Liver (tissue), 9 donors: ENCODE results near the gene PDLIM5. TPM values are rescaled to one million over a fixed set of nuclear protein-coding genes. Genes with fewer than 3 reads are reported as not detected.

Experiments used
- DNase-seq: peaks from one replicate; pipeline ENCODE4 v3.0.0-alpha.2; 2017; ENCODE audit warnings: low spot score
- H3K27ac ChIP-seq, 2 donors: one replicate each; pipeline ENCODE4 v1.7.0; 2013; ENCODE audit warnings: inconsistent platforms in 2 of 2, low read length in 2 of 2, control low read depth in 1 of 2, low read depth in 1 of 2, mild to moderate bottlenecking in 1 of 2
- H3K27me3 ChIP-seq, 4 donors: one replicate each; pipeline versions ENCODE4 v1.6.1 to v1.7.0; 2013; ENCODE audit warnings: low read length in 3 of 4, inconsistent platforms in 1 of 4, mild to moderate bottlenecking in 1 of 4, moderate library complexity in 1 of 4; ENCODE audit not compliant: control insufficient read depth in 4 of 4, insufficient read depth in 4 of 4
- H3K36me3 ChIP-seq, 4 donors: one replicate each; pipeline versions ENCODE4 v1.6.1 to v1.7.0; 2013; ENCODE audit warnings: low read length in 3 of 4, mild to moderate bottlenecking in 3 of 4, low read depth in 1 of 4, moderate library complexity in 1 of 4; ENCODE audit not compliant: control insufficient read depth in 4 of 4, insufficient read depth in 3 of 4
- H3K4me1 ChIP-seq, 4 donors: one replicate each; pipeline versions ENCODE4 v1.6.1 to v1.7.0; 2013; ENCODE audit warnings: low read length in 3 of 4, mild to moderate bottlenecking in 3 of 4, moderate library complexity in 1 of 4; ENCODE audit not compliant: control insufficient read depth in 4 of 4, insufficient read depth in 4 of 4
- H3K4me3 ChIP-seq, 3 donors: one replicate each; pipeline versions ENCODE4 v1.6.1 to v1.7.0; 2013; ENCODE audit warnings: low read length in 3 of 3, control low read depth in 1 of 3, low read depth in 1 of 3, mild to moderate bottlenecking in 1 of 3
- H3K9ac ChIP-seq, 2 donors: one replicate each; pipeline ENCODE4 v1.7.0; 2013; ENCODE audit warnings: low read length in 2 of 2, mild to moderate bottlenecking in 2 of 2, moderate library complexity in 2 of 2, control low read depth in 1 of 2, low read depth in 1 of 2
- H3K9me3 ChIP-seq, 4 donors: one replicate each; pipeline versions ENCODE4 v1.6.1 to v1.7.0; 2013; ENCODE audit warnings: low read length in 3 of 4; ENCODE audit not compliant: control insufficient read depth in 4 of 4
- ATF3 ChIP-seq: IDR thresholded peaks from 2 replicates; pipeline ENCODE4 v1.6.1; 2016; ENCODE audit warnings: antibody characterized with exemption
- CTCF ChIP-seq: fragments of 150-350 bp; IDR thresholded peaks from 2 replicates; pipeline ENCODE4 v1.5.1; 2017; ENCODE audit warnings: improper control_type of control experiment, low read depth, low read length; ENCODE audit not compliant: missing input control
- EGR1 ChIP-seq, 2 donors: IDR thresholded peaks; 2 replicates each; pipeline ENCODE4 v1.6.1; 2016 to 2018; ENCODE audit warnings: antibody characterized with exemption in 2 of 2, low read depth in 2 of 2
- FOXA1 ChIP-seq: IDR thresholded peaks from 2 replicates; pipeline ENCODE4 v1.6.1; 2016; ENCODE audit warnings: antibody characterized with exemption
- FOXA2 ChIP-seq: IDR thresholded peaks from 2 replicates; pipeline ENCODE4 v1.6.1; 2016; ENCODE audit warnings: antibody characterized with exemption
- GABPA ChIP-seq, 2 donors: IDR thresholded peaks in 1 of 2; conservative IDR thresholded peaks in 1 of 2; 2 replicates each; pipeline ENCODE4 v1.6.1; 2016; ENCODE audit warnings: antibody characterized with exemption in 2 of 2, mild to moderate bottlenecking in 1 of 2, moderate library complexity in 1 of 2
- HNF4A ChIP-seq, 2 donors: conservative IDR thresholded peaks; 2 replicates each; pipeline ENCODE4 v1.6.1; 2016; ENCODE audit warnings: antibody characterized with exemption in 2 of 2, mild to moderate bottlenecking in 2 of 2
- HNF4G ChIP-seq: IDR thresholded peaks from 2 replicates; pipeline ENCODE4 v1.6.1; 2016; ENCODE audit warnings: antibody characterized with exemption
- JUND ChIP-seq, 2 donors: IDR thresholded peaks; 2 replicates each; pipeline ENCODE4 v1.6.1; 2016; ENCODE audit warnings: antibody characterized with exemption in 2 of 2
- MAX ChIP-seq: IDR thresholded peaks from 2 replicates; pipeline ENCODE4 v1.6.1; 2016; ENCODE audit warnings: antibody characterized with exemption
- RAD21 ChIP-seq, 2 donors: IDR thresholded peaks; 2 replicates each; pipeline ENCODE4 v1.6.1; 2016; ENCODE audit warnings: antibody characterized with exemption in 2 of 2, mild to moderate bottlenecking in 2 of 2
- REST ChIP-seq: IDR thresholded peaks from 2 replicates; pipeline ENCODE4 v1.6.1; 2016; ENCODE audit warnings: antibody characterized with exemption, mild to moderate bottlenecking
- RXRA ChIP-seq, 2 donors: IDR thresholded peaks; 2 replicates each; pipeline ENCODE4 v1.6.1; 2017 to 2018; ENCODE audit warnings: antibody characterized with exemption in 2 of 2, mild to moderate bottlenecking in 1 of 2
- SP1 ChIP-seq: IDR thresholded peaks from 2 replicates; pipeline ENCODE4 v1.6.1; 2018; ENCODE audit warnings: antibody characterized with exemption, mild to moderate bottlenecking
- TAF1 ChIP-seq: conservative IDR thresholded peaks from 2 replicates; pipeline ENCODE4 v1.6.1; 2016; ENCODE audit warnings: antibody characterized with exemption, mild to moderate bottlenecking
- YY1 ChIP-seq: IDR thresholded peaks from 2 replicates; pipeline ENCODE4 v1.6.1; 2016; ENCODE audit warnings: antibody characterized with exemption, mild to moderate bottlenecking
- ZBTB33 ChIP-seq: IDR thresholded peaks from 2 replicates; pipeline ENCODE4 v1.6.1; 2016; ENCODE audit warnings: antibody characterized with exemption
- WGBS: extraction: QIAGEN DNeasy Blood & Tissue Kit; methylation state at CpG from one replicate; pipeline ENCODE4 v1.1.7; 2013; 5-methylcytosine and 5-hydroxymethylcytosine counted together
- polyA plus RNA-seq, 2 donors: library from polyadenylated mRNA; stranded (reverse) in 1 of 2; unstranded in 1 of 2; fragments of 200-250 nt in 1 of 2; fragments of >200 nt in 1 of 2; fragmentation: Nextera tagmentation in 1 of 2; extraction: Ambion mirVana in 1 of 2; gene quantifications; one replicate each; pipeline versions ENCODE4 v1.2.1 to v1.2.3, GENCODE V29; 2013 to 2015
- total RNA-seq, 2 donors: library from RNA; depleted of rRNA; stranded (reverse); fragments of >200 nt; gene quantifications; one replicate each; pipeline ENCODE4 v1.2.3, GENCODE V29; 2014
- donor health status: healthy.
- donor health status: healthy.
- donor health status: healthy.
- donor health status: healthy.
- donor health status: healthy.

The PDLIM5 gene
- total and polyA plus RNA-seq, 4 donors, result 19.1 to 114 (median 67.8) TPM

GRCh38 chr4:94447754-94448411 is 3.9 kb upstream of the PDLIM5 start:
- H3K9me3 ChIP-seq, result no peaks in the 10 kb centered on the region
- peaks cover 2 to 10% (median 6%) of the 10 kb centered on the region in 4 donors for H3K4me1 ChIP-seq
- no peaks in the 10 kb centered on the region for H3K27me3 ChIP-seq
- 78% methylated on average over 3 of the region's 3 CpGs for WGBS
- TF ChIP-seq HNF4A (conservative IDR thresholded peaks at IDR 0.05), result no peak
- no peak for TF ChIP-seq TAF1
- TF ChIP-seq RAD21 (IDR thresholded peaks at IDR 0.05), result no peak
- TF ChIP-seq GABPA (IDR thresholded peaks at IDR 0.05 in 1 of 2, conservative IDR thresholded peaks at IDR 0.05 in 1 of 2), result no peak
- TF ChIP-seq CTCF, result no peak
- TF ChIP-seq FOXA1, result no peak
- no peak for TF ChIP-seq RXRA (IDR thresholded peaks at IDR 0.05)
- no peak for TF ChIP-seq SP1
- TF ChIP-seq FOXA2, result no peak
- no peak for TF ChIP-seq MAX
- TF ChIP-seq REST, result no peak
- no peak for TF ChIP-seq YY1
- TF ChIP-seq ZBTB33, result no peak
- no peak for TF ChIP-seq EGR1 (IDR thresholded peaks at IDR 0.05; ENCODE audit: low read depth in 2 of 2)
- TF ChIP-seq HNF4G, result no peak
- no peak for TF ChIP-seq ATF3
- TF ChIP-seq JUND (IDR thresholded peaks at IDR 0.05), result no peak
- no peak overlapping the region for H3K9ac ChIP-seq
- no peak for DNase-seq
- no peak overlapping the region for H3K4me3 ChIP-seq
- no peaks in the 10 kb centered on the region for H3K36me3 ChIP-seq
- no peak overlapping the region for H3K27ac ChIP-seq
